ENCODE results near the gene SIAH3.

GRCh38 chr13:45849408-45849807 lies 2.1 kb downstream of the SIAH3 start:
- TF ChIP-seq CTCF (IDR thresholded peaks at IDR 0.05; ENCODE audit: borderline replicate concordance, extremely low read depth, low read length, poor library complexity, severe bottlenecking) (no peak), EZH2 (IDR thresholded peaks at IDR 0.05; ENCODE audit: borderline replicate concordance, low read depth, low read length, severe bottlenecking) (no peak)

All from DND-41 (cell line).